ENCODE measurements around the gene FREM1. TPM values are rescaled to one million over a fixed set of nuclear protein-coding genes. Genes with fewer than 3 reads are reported as not detected.

Gene FREM1
- total RNA-seq, 1 donor from 2014 or later: 1.7 TPM

GRCh38 chr9:14936491-14936890 is 26.3 kb upstream of the FREM1 start:
- H3K9me3 Mint-ChIP-seq (ENCODE audit: unreplicated experiment): no peaks in the 10 kb centered on the region
- H3K27me3 Mint-ChIP-seq (ENCODE audit: unreplicated experiment): no peaks in the 10 kb centered on the region
- DNase-seq: no peak
- no peak overlapping the region for H3K4me3 Mint-ChIP-seq (ENCODE audit: unreplicated experiment)
- no peaks in the 10 kb centered on the region for H3K4me1 Mint-ChIP-seq (ENCODE audit: low read depth, unreplicated experiment)
- no peak overlapping the region for H3K27ac Mint-ChIP-seq (ENCODE audit: unreplicated experiment)
- TF ChIP-seq, protein P1, sequence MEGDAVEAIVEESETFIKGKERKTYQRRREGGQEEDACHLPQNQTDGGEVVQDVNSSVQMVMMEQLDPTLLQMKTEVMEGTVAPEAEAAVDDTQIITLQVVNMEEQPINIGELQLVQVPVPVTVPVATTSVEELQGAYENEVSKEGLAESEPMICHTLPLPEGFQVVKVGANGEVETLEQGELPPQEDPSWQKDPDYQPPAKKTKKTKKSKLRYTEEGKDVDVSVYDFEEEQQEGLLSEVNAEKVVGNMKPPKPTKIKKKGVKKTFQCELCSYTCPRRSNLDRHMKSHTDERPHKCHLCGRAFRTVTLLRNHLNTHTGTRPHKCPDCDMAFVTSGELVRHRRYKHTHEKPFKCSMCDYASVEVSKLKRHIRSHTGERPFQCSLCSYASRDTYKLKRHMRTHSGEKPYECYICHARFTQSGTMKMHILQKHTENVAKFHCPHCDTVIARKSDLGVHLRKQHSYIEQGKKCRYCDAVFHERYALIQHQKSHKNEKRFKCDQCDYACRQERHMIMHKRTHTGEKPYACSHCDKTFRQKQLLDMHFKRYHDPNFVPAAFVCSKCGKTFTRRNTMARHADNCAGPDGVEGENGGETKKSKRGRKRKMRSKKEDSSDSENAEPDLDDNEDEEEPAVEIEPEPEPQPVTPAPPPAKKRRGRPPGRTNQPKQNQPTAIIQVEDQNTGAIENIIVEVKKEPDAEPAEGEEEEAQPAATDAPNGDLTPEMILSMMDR (IDR thresholded peaks at IDR 0.05; ENCODE audit: partially characterized antibody, unreplicated experiment): no peak
- no peaks in the 10 kb centered on the region for H3K36me3 Mint-ChIP-seq (ENCODE audit: unreplicated experiment)

- H3K27ac Mint-ChIP-seq (ENCODE audit: unreplicated experiment): peak overlapping the region; percentile 8
- H3K4me3 Mint-ChIP-seq (ENCODE audit: unreplicated experiment): no peak overlapping the region
- H3K36me3 Mint-ChIP-seq (ENCODE audit: unreplicated experiment): no peaks in the 10 kb centered on the region
- no peaks in the 10 kb centered on the region for H3K4me1 Mint-ChIP-seq (ENCODE audit: low read depth, unreplicated experiment)
- no peak for DNase-seq
- H3K27me3 Mint-ChIP-seq (ENCODE audit: unreplicated experiment): no peaks in the 10 kb centered on the region
- H3K9me3 Mint-ChIP-seq (ENCODE audit: unreplicated experiment): no peaks in the 10 kb centered on the region
- TF ChIP-seq, protein P1 (IDR thresholded peaks at IDR 0.05; ENCODE audit: partially characterized antibody, unreplicated experiment): no peak
Observed at GRCh38 chr9:14935964-14936363, 25.7 kb upstream of the FREM1 start.

DNA sequence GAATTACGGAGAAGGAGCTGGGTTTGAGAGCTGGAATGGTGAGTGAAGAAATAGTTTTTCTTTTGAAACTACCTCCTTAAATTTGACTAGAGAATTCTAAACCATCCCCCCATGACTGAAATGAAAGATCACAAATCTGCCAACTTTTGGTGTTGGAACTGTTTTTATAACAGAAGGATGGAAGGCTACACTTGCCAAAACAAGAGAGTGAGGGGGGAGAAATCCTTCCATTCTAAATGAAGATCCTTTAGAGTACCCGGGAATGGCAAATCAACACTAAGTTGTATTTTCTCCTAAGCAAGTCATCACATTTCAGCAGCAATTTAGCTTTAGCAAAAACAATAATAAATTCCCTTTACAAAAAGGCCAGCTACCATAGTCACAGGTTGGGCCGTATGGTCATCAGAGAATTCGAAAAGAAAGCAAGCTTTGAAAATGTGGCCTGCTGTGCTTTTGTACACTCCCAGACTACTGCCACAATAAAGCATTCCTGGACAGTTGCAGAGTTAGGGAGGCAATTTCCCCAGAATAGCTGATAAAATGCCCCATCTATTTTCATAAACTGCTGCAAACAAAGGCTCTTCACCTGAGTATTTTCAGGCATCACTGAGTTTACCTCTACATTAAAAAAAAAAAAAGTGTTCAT is 25.0 kb upstream of the FREM1 start:
- H3K9me3 Mint-ChIP-seq (ENCODE audit: unreplicated experiment): no peaks in the 10 kb centered on the region
- no peaks in the 10 kb centered on the region for H3K27me3 Mint-ChIP-seq (ENCODE audit: unreplicated experiment)
- H3K27ac Mint-ChIP-seq (ENCODE audit: unreplicated experiment): no peak overlapping the region
- TF ChIP-seq, protein P1 (IDR thresholded peaks at IDR 0.05; ENCODE audit: partially characterized antibody, unreplicated experiment): no peak
- DNase-seq: no peak
- no peaks in the 10 kb centered on the region for H3K36me3 Mint-ChIP-seq (ENCODE audit: unreplicated experiment)
- H3K4me3 Mint-ChIP-seq (ENCODE audit: unreplicated experiment): no peak overlapping the region
- H3K4me1 Mint-ChIP-seq (ENCODE audit: low read depth, unreplicated experiment): no peaks in the 10 kb centered on the region

GRCh38 chr9:14932641-14933040 is 22.4 kb upstream of the FREM1 start:
- Mint-ChIP-seq H3K36me3 (ENCODE audit: unreplicated experiment) (no peaks in the 10 kb centered on the region), H3K4me1 (ENCODE audit: low read depth, unreplicated experiment) (no peaks in the 10 kb centered on the region), H3K27me3 (ENCODE audit: unreplicated experiment) (no peaks in the 10 kb centered on the region), H3K4me3 (ENCODE audit: unreplicated experiment) (no peak overlapping the region), H3K9me3 (ENCODE audit: unreplicated experiment) (no peaks in the 10 kb centered on the region), H3K27ac (ENCODE audit: unreplicated experiment) (no peak overlapping the region)
- no peak for DNase-seq
- TF ChIP-seq, protein P1 (IDR thresholded peaks at IDR 0.05; ENCODE audit: partially characterized antibody, unreplicated experiment): no peak

- DNase-seq: no peak
- H3K27ac Mint-ChIP-seq (ENCODE audit: unreplicated experiment): no peak overlapping the region
- H3K36me3 Mint-ChIP-seq (ENCODE audit: unreplicated experiment): no peaks in the 10 kb centered on the region
- H3K9me3 Mint-ChIP-seq (ENCODE audit: unreplicated experiment): no peaks in the 10 kb centered on the region
- H3K4me1 Mint-ChIP-seq (ENCODE audit: low read depth, unreplicated experiment): no peaks in the 10 kb centered on the region
- no peaks in the 10 kb centered on the region for H3K27me3 Mint-ChIP-seq (ENCODE audit: unreplicated experiment)
- TF ChIP-seq, protein P1 (IDR thresholded peaks at IDR 0.05; ENCODE audit: partially characterized antibody, unreplicated experiment): no peak
- no peak overlapping the region for H3K4me3 Mint-ChIP-seq (ENCODE audit: unreplicated experiment)
Observed at GRCh38 chr9:14932231-14932630, 22.0 kb upstream of the FREM1 start.
